Measurements from ENCODE around the gene MYH7. TPM values are rescaled to one million over a fixed set of nuclear protein-coding genes. Genes with fewer than 3 reads are reported as not detected.

MYH7 gene
- total RNA-seq, 2 donors from 2014 or later: 0.28 to 40.1 TPM

DNA sequence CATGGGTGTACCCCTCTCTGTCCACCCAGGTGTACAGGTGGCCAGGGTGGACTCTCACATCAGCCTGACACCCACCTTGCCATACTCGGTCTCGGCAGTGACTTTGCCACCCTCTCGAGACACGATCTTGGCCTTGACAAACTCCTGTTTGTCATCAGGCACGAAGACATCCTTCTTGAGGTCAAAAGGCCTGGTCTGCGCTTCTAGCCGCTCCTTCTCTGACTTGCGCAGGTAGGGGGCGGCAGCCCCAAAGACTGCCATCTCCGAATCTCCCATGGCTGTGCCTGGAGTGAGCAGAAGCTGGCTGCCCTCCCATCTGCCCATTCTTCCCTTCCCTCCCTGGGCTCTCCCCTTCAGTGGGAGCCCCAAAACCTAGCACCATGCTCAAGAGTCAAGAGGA, 2.0 kb downstream of the MYH7 start:
- Histone ChIP-seq H3K36me3 (no peaks in the 10 kb centered on the region), H3K4me1 (replicated peaks) (no peaks in the 10 kb centered on the region), H3K27ac (no peak overlapping the region), H3K9me3 (no peaks in the 10 kb centered on the region), H3K4me3 (no peak overlapping the region), H3K27me3 (replicated peaks; ENCODE audit: insufficient read depth) (no peaks in the 10 kb centered on the region)
- TF ChIP-seq POLR2A (IDR thresholded peaks at IDR 0.05) (no peak), CTCF (IDR thresholded peaks at IDR 0.05) (no peak), POLR2AphosphoS5 (IDR thresholded peaks at IDR 0.05) (no peak)
- intact Hi-C loops (cut with DNase I): no loop called here
- 83% methylated on average over 10 of the region's 10 CpGs for WGBS
- DNase-seq (ENCODE audit: low spot score): no peak

GRCh38 chr14:23432946-23433345, 2.5 kb downstream of the MYH7 start:
- 92% methylated on average over 10 of the region's 10 CpGs for WGBS
- DNase-seq (ENCODE audit: low spot score): no peak

DNA sequence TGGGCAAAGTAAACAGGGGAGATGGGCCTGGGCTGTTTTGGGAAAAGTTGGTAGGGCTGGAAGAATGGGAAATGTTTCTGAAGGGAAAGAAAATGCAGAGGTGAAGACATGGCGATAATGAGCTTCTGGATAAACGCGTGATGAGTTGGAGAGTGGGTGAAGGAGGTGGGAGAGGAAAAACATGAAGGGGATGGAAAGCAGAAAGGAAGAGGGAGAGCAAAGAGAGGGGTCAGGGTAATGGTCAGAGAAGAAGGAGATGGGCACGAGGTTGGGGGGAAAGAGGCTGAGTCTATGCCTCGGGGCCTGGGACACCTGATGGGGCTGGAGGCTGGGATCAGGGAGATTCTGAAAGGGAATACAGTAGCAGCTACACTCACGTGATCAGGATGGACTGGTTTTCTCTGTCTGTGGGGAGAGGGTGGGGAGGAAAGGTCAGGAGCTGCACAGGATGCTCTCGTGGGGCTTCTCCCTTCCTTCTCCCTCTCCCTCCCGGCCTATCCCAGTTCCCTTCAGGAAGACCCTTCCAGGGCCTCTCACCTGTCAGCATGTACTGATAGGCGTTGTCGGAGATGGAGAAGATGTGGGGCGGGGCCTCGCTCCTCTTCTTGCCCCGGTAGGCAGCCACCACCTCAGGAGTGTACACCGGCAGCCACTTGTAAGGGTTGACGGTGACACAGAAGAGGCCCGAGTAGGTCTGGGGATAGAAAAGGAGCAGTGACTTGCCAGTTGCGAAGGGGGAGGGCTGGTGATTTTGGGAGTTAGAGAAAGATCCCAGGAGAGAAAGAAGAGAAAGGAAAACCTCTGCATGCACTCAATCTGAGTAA, 3.1 kb downstream of the MYH7 start:
- no peaks in the 10 kb centered on the region for H3K27me3 ChIP-seq (replicated peaks; ENCODE audit: insufficient read depth)

More at GRCh38 chr14:23432946-23433345, 2.5 kb downstream of the MYH7 start:
- no peaks in the 10 kb centered on the region for H3K9me3 ChIP-seq
- TF ChIP-seq POLR2A (IDR thresholded peaks at IDR 0.05): no peak
- no peak for TF ChIP-seq POLR2AphosphoS5 (IDR thresholded peaks at IDR 0.05)
- TF ChIP-seq CTCF (IDR thresholded peaks at IDR 0.05): no peak
- no peaks in the 10 kb centered on the region for H3K27me3 ChIP-seq (replicated peaks; ENCODE audit: insufficient read depth)
- no peaks in the 10 kb centered on the region for H3K36me3 ChIP-seq
- intact Hi-C loops (cut with DNase I): no loop called here
- H3K27ac ChIP-seq: no peak overlapping the region
- no peaks in the 10 kb centered on the region for H3K4me1 ChIP-seq (replicated peaks)
- no peak overlapping the region for H3K4me3 ChIP-seq

DNA sequence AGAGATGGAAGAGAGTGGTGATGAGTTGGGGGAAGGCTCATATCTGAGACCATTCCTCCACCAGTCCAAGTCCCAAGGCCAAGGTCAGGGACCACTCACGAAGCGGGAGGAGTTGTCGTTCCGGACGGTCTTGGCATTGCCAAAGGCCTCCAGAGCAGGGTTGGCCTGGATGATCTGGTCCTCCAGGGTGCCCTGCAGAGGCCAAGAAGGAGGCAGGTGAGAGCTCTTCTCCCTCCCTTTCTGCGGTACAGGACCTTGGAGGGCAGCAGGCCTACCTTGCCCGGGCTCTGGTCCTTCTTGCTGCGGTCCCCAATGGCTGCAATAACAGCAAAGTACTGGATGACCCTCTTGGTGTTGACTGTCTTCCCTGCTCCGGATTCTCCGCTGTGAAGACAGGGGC, 4.0 kb downstream of the MYH7 start:
- no peak for DNase-seq (ENCODE audit: low spot score)
- TF ChIP-seq POLR2AphosphoS5 (IDR thresholded peaks at IDR 0.05) (no peak), POLR2A (IDR thresholded peaks at IDR 0.05) (no peak), CTCF (IDR thresholded peaks at IDR 0.05) (no peak)

More for the DNA sequence above, 3.1 kb downstream of the MYH7 start:
- no peak for TF ChIP-seq POLR2AphosphoS5 (IDR thresholded peaks at IDR 0.05)
- TF ChIP-seq POLR2A (IDR thresholded peaks at IDR 0.05): no peak
- Histone ChIP-seq H3K9me3 (no peaks in the 10 kb centered on the region), H3K4me1 (replicated peaks) (no peaks in the 10 kb centered on the region), H3K4me3 (no peak overlapping the region), H3K36me3 (no peaks in the 10 kb centered on the region), H3K27ac (no peak overlapping the region)
- no peak for DNase-seq (ENCODE audit: low spot score)
- WGBS: 80% methylated on average over 17 of the region's 17 CpGs
- intact Hi-C loops (cut with DNase I): no loop called here

GRCh38 chr14:23430723-23431085, 4.8 kb downstream of the MYH7 start:
- H3K4me3 ChIP-seq: no peak overlapping the region
- intact Hi-C loops (cut with DNase I): no loop called here
- no peak overlapping the region for H3K27ac ChIP-seq
- H3K9me3 ChIP-seq: no peaks in the 10 kb centered on the region
- no peak for TF ChIP-seq POLR2AphosphoS5 (IDR thresholded peaks at IDR 0.05)
- no peak for TF ChIP-seq POLR2A (IDR thresholded peaks at IDR 0.05)
- TF ChIP-seq CTCF (IDR thresholded peaks at IDR 0.05): no peak
- no peak for DNase-seq (ENCODE audit: low spot score)
- no peaks in the 10 kb centered on the region for H3K4me1 ChIP-seq (replicated peaks)
- no peaks in the 10 kb centered on the region for H3K27me3 ChIP-seq (replicated peaks; ENCODE audit: insufficient read depth)
- H3K36me3 ChIP-seq: no peaks in the 10 kb centered on the region
- 45% methylated on average over 2 of the region's 2 CpGs for WGBS

More for the DNA sequence above, 4.0 kb downstream of the MYH7 start:
- H3K4me1 ChIP-seq (replicated peaks): no peaks in the 10 kb centered on the region
- H3K9me3 ChIP-seq: no peaks in the 10 kb centered on the region
- no peaks in the 10 kb centered on the region for H3K27me3 ChIP-seq (replicated peaks; ENCODE audit: insufficient read depth)
- H3K4me3 ChIP-seq: no peak overlapping the region
- intact Hi-C loops (cut with DNase I): no loop called here
- H3K27ac ChIP-seq: no peak overlapping the region
- 94% methylated on average over 10 of the region's 10 CpGs for WGBS
- H3K36me3 ChIP-seq: no peaks in the 10 kb centered on the region
